HCEC 1CT (cell line): ENCODE results near the gene CCND1.
"Not testable (repeated sequence)": the region's sequence is repeated elsewhere in the genome, so short reads cannot be mapped to it uniquely, and the experiment has no call there.

Source experiments
- DNase-seq: peaks from one replicate; pipeline ENCODE4 v3.0.0-alpha.2; 2017

CCND1 gene

GRCh38 chr11:69667619-69668604, 27.0 kb downstream of the CCND1 start:
- no peak for DNase-seq

- DNase-seq = no peak
Observed at GRCh38 chr11:69669486-69669885, 28.5 kb downstream of the CCND1 start.

DNA sequence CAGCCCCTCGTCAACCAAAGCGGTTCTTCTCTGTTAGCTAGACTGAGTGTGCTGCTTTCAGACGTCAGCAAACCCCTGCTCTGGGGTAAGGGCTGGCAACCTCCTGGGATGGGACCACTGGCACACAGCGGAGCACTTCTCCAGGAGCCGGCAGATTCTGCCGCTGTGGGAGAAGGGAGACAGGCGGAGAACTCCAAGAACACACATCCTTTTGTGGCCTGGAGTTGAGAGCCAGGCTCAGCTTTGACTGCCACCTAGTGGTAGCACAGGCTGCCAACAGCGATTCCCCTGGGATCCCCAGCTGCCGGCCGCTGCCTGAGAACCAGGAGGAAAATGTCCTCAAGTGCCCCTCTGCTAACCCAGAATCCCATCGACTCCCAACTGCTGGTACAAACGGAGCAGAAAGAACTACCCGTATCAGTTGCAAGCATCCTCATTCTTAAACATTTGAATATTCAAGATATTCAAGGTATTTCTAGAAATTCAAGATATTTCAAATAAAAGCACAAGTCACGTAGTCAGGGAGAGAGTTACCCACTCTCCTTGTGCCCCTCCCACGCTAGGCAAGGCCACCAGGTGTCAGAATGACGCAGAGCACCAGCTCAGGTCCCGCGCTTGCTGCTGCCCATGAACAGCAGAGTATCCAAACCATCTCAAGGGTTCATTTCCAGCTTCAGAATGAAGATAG, 29.3 kb downstream of the CCND1 start:
- DNase-seq = peak; percentile 74

DNA sequence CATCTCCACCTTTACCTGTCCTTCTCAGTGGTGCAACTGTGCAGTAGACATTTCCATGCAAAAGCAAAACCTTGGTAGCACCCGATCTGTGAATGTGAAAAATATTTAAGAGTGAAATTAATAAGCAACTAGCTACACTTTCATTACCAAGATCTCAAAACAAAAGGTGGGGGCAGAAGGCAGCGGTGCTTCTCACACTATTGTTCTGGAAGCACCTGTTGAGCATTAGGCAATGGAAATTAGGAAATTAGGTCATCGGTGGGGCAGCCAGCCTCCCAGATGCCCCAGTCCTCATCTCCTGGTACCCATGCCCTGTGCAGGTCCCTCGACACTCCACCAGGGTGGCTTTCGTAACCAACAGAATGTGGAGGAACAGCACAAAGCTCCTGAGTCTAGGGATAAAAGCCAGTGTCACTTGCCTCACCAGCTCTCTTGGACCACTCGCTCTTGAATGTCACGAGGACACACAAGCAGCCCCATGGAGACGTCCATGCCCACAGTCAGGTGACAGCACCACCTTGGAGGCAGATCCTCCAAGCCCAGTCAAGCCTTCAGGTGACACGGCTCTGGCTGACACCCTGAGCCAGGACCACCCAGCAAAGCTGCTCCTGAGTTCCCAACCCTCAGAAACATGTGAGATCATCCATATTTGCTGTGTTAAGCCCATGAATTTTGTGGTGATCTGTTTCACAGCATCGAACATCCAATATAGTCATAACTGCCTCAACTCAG, 30.9 kb downstream of the CCND1 start:
- DNase-seq = no peak

GRCh38 chr11:69674267-69674885, 33.4 kb downstream of the CCND1 start:
- DNase-seq = peak; percentile 69

DNA sequence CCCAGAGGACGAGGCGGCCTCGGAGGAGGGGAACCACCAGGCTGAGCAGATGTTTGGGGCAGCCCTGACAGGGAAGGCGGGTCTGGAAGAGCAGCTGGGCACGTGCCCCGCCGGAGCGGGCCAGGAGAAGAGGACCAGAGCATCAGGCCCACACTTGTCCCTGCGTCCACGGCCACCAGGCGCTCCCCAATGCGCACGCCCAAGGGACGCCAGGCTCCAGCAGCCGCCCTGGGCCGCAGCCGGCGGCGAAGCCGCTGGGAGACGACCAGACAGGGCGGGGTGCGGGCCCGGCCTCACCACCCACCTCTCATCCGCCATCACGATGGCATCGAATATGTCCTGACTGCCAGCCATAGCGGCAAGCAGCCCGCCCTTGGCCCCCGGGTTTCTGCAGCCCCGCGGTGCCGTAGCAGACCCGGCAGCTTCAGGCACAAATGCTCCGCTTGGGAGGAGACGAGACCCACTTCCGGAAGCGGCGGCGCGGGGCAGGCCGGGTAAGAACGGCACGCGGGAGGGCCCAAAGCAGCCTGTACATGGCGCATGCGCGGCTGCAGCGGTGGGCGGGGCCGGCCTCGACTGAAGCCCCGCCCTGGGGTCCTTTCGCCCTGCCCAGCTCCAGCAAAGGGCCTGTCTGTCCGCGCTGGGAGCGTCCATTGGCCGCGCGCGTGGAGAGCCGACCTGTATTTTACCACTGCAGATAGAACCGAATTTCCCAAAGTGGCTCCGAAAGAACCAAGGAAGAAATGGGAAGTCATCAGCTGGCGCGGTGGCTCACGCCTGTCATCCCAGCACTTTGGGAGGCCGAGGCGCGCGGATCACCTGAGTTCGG, 34.1 kb downstream of the CCND1 start, which contains the start of gene LTO1:
TSS of gene LTO1 (minus strand) at position 468 of the 829 bp plus-strand sequence. CDS start at position 354, 114 bp downstream.
- peak; percentile 93 for DNase-seq

- DNase-seq = no peak
Observed at GRCh38 chr11:69677749-69678148, 36.8 kb downstream of the CCND1 start.

- no peak for DNase-seq
Observed at GRCh38 chr11:69680688-69681087, 39.7 kb downstream of the CCND1 start.

DNA sequence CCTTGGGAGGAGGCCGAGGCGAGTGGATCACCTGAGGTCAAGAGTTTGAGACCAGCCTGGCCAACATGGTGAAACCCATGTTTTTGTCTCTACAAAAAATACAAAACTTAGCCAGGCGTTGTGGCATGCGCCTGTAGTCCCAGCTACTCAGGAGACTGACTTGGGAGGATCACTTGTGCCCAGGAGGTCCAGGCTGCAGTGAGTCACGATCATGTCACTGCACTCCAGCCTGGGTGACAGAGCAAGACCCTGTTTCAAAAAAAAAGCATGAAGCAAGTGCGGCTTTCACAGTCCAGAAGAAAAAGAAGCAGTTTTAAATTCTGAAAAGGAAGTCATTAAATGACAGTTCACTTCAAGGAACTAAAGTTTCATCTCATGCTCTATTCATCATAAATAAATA, 41.3 kb downstream of the CCND1 start:
- DNase-seq = no peak

DNA sequence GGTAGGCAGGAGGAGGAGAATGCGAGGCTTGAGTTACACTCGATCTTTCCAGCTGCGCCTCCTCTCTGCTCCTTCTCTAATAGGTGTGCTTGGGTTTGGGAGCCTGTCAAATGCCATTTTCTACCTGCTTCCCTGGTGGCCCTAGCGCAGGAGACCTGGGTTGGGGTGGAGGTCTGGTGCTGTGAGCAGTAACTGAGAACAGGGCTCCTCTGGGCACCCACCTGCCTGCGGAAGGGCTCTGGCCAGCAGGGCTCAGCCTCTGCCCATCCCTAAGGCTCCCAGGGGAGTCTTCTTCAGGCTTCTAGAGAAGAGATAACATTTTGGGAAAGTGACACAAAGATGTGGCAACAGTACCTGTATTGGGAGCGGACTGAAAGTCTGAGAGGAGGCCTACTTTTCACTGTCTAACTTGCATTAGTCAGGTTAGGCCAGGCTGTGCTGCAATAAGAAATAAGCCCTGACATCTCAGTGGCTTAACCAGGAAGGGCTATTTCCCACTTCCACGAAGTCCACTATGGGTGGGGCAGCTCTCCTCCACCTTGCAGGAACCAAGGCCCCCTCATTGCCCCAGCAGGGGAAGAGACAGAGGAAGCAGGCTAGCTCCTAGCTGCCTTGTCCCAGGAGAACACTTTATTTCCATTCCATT, 41.8 kb downstream of the CCND1 start:
- DNase-seq = no peak

- DNase-seq = no peak
Observed at GRCh38 chr11:69683764-69684333, 42.9 kb downstream of the CCND1 start.

DNA sequence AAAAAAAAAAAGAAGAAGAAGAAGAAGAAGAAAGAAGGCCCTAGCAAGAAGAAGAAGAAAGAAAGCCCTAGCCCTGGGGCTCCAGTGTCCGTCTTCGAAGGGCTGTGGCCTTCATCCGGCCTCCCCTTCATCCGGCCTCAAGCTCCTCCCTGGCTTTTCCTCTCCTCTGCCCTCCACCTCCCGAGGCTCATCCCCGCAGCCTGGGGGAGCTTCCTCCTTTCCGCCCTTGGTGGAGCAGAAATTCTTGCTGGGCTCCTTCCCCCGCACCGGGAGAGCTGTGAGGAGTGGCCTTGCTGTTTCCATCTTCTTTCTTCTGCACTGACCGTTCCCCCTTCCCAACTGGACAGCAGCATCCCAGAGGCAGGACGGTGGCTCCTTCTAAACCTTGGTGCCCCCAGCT, 43.7 kb downstream of the CCND1 start:
- no peak for DNase-seq

GRCh38 chr11:69685348-69685747, 44.4 kb downstream of the CCND1 start:
- no peak for DNase-seq

DNA sequence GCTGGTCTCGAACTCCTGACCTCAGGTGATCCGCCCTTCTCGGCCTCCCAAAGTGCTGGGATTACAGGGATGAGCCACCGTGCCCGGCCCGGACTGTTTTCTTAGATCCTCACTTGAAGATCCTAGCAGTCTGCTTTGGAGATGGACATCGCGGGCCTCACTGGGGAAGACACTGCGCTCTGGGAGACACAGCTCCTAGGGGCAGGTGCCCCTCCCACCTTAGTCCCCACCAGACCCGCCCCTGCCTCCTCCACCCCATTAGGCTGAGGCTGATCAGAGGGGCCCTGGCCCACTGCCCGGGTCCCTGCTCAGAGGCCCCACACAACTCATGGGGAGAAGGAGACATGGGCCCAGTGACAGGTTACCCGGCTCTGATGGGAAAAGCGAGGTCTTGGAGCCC, 45.5 kb downstream of the CCND1 start:
- no peak for DNase-seq

DNA sequence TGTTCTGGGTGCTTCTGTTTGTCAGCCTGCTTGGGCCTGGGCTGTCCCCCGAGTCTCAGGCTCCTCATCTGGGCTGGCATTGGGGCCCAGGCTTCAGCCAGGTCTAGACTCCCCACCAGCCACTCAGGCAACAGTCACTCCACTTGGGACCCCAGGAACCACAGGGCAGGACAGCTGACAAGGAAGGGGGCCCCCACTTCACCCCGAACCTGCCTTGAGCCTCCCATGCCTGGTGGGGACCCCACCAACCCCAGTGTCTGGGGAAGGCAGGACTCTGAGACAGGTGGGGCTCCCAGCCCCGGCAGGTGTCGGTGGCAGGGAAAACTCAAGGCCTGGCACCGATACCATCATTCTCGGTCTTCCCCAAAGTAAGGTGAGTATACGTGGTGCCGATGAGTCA, 45.9 kb downstream of the CCND1 start:
- DNase-seq = no peak

- DNase-seq = not testable (repeated sequence)
Observed at GRCh38 chr11:69687969-69688771, 47.2 kb downstream of the CCND1 start.

DNA sequence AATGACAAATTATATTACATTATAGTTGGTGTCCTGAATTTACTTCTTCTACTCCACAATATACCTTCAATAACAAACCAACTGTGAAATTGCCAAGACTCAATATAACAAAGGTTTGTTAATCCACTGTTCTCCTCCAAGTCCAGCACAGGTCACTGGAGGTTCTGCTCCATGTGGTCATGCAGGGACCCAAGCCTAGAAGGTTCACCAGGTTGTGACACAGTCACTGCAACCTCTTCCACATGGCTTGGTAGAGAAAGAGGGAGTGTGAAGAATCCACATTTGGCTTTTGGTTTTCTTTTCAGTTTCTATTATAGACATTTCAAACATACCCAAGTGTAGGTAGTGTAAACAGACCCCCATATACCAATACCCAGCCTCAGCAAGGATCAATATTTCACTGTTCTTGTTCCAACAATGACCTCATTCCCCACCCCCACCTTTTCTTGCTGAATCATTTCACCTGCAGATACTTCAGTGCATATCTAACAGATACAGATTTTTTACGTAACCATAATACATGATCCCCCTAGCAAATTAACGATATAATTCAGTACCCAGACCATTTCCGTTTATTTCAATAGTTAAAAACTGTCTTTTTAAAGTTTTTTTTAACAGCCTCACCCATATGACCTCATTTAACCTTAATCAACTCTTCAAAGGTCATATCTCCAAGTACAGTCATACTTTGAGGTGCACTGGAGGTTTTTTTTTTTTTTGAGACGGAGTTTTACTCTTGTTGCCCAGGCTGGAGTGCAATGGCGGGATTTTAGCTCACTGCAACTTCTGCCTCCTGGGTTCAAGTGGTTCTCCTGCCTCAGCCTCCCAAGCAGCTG, 48.7 kb downstream of the CCND1 start:
- DNase-seq = no peak

DNA sequence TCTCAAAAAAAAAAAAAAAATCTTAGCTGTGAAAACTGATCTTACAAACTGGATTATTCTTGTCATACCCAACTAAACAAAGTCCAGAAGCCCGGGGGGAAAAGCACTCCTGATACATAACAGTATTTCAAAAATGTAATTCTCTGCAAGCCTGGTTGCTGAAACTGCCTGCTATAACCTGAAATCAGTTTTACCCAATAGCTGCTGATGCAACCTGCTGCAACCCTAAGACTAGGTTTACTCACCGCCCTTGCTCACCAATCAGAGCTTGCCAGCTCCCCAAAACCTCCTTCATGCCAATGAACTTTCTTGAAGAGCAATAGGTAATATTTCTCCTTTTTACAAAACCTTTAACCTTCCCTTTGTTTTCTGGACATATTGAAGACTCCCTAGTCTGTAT, 50.5 kb downstream of the CCND1 start:
- DNase-seq = no peak

GRCh38 chr11:69692422-69692821, 51.5 kb downstream of the CCND1 start:
- no peak for DNase-seq
